Activated CD8-positive, alpha-beta memory T cell treated with anti-CD3 and anti-CD28 coated beads, Interleukin-2, amount 50 U/mL, for 4 hours (primary cell): ENCODE data around the gene BTG4.

Source experiments
- DNase-seq: peaks from one replicate; pipeline ENCODE4 v3.0.0-alpha.2; 2020

The BTG4 gene

DNA sequence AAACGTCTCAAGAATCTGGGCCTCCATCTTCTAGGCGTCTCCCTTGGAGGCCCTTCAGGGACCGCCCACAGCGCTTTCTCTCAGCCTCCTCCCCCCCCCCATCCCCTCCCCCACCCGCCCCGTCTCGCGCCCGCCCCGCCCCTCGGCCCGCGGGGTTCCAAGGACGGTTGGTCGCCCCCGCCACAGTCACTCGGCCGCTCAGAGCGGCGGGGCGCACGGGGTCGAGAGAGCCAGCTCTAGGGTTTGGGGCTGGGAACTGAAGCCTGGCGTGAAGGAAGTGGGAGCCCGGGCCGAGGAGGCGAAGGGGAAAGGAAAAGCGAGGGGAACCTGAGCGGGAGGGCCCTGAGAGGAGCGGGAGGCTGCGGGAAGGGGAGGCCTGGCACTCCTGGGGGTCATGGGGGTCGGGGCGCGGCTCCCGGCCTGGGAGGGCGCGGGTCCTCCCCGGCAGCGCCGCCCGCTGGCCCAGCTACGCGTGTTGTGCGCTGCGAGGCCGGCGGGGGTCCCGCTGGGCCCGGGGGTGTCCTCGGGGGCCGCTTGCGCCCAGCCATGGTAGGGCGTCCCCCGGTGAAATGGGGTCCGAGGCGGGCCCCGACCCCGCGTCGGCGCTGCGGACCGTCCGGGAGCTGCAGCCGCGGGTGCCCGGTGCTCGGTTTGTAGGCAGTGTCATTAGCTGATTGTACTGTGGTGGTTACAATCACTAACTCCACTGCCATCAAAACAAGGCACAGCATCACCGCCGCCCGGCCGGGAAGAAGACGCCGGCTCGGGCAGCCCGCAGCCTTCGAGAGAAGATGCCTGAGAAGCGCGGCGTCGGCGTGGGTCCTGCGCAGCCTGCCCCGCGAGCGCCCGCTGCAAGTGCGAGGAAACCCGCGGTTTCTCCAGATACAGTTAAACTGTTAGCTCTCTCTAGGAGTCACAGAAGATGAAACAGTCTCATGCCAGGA lies at the start of gene BTG4:
Gene BTG4, minus strand, starts transcription at position 91 of the 944 bp plus-strand sequence. CDS start 13,610 bp downstream, outside the sequence.
- peak; percentile 36 for DNase-seq

DNA sequence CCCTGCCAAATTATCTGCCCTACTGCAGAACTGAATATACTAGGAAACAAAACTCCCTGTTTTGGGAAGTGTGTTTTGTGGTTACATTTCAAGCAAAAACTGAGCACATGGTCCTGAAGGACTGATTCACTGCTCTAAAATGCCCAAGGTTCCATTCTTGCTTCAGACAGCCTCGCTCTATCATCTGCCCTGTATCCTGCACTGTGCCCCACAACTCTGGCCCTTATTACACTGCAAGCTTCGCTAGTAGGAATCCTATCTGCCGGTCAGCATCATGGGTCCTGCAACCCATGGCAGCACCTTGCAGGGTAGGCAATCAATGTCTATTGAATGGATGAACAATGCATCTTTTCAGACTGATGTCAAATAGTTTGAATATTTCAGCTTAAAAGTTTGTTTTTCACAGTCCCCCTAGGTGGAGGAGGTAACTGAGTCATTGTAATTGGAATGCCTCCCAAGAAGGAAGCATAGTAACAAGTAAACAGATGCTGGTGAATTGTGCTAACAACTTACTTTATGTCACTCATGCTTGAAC lies 49.7 kb upstream of the BTG4 start:
- no peak for DNase-seq

- no peak for DNase-seq
Measured at GRCh38 chr11:111561306-111561705, 49.1 kb upstream of the BTG4 start.

DNA sequence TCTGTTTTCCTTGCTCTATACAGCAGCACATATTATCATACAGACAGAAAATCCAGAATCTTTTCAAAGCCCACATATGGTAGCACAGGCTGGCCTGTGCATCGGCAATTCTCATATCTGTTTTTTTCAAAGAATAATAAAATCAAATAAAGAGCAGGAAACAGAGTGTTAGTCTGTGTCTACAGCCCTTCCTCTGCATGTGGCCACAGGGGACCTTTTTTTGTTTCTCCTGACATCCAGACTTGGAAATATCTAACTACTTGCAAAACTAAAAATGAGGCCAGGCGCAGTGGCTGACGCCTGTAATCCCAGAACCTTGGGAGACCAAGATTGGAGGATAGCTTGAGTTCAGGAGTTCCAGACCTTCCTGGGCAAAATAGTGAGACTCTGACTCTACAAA lies 48.6 kb upstream of the BTG4 start:
- no peak for DNase-seq

DNA sequence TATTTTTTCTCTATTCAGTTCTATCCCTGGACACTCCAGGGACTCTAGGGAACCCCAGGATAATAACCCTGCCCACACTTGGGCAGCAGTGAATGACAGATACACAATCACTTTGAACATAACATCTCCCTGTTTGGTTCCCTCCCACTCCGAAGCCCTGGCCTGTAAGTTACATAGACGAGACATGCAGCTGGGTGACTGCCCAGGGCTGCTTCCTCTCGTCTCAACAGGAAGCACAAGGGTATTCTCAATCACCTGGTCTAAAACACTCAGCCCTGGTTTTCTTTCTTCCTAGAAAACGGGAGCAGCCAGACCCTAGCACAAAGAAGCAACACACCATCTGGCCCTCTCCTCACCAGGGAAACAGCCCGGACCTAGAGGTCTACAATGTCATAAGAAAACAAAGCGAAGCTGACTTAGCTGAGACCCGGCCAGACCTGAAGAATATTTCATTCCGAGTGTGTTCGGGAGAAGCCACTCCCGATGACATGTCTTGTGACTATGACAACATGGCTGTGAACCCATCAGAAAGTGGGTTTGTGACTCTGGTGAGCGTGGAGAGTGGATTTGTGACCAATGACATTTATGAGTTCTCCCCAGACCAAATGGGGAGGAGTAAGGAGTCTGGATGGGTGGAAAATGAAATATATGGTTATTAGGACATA lies 47.7 kb upstream of the BTG4 start:
- no peak for DNase-seq

GRCh38 chr11:111557425-111558111 lies 45.4 kb upstream of the BTG4 start:
- DNase-seq: no peak

DNA sequence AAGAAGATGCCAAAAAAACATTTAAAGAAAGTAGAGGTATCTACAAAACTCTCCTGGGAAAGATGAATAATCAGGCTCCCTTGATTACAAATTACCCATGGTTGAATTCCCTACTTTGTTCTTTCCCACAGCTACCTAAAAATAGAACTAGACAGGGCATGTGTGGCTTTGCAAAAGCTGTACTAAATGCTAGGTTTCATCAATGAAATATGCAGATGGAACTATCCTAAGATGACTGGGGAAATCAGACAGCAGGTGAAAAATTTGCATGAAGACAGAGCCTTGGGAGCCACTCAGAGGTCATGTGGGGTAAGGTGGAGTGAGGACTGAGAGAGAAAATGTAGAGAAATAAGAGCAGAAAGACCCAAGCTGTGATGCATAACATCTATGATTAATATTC lies 43.1 kb upstream of the BTG4 start:
- DNase-seq: no peak

- DNase-seq: no peak
Measured at GRCh38 chr11:111554532-111554931, 42.3 kb upstream of the BTG4 start.

DNA sequence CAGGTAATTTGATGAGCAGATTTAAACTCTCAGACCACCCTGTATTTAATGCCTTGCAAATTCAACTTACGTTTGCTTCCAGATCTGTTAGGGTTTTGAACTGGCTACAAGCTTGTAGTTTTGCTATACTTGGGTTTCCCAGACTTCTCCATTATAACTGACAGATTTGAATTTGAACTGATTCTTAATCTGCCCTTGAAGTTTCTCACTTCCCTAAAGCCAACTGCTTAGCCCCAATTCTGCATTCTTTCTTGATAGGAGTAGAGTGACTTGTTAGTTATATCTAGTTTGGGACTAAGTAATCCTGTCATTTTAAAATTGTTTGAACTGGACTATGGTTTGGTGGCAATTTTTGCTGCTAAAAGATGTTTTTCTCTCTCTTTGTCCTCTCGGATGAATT lies 38.1 kb upstream of the BTG4 start:
- no peak for DNase-seq

DNA sequence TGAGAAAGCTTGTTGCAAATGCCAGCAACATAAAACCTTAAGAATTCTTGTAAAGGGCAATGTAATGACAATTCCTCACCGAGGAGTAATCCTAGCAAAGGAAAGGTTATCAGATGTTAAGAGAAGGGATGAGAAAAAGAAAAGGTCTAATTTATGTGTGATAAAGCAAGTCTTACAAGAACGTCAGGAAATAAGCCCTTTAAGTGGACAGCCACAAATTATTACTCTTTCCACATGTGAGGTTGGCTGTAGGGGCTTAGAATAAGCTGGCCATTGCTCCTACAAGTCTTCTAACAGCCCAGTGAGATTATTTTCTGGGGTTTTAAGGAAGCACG lies 37.6 kb upstream of the BTG4 start:
- no peak for DNase-seq

GRCh38 chr11:111549196-111549868 lies 37.1 kb upstream of the BTG4 start:
- no peak for DNase-seq

DNA sequence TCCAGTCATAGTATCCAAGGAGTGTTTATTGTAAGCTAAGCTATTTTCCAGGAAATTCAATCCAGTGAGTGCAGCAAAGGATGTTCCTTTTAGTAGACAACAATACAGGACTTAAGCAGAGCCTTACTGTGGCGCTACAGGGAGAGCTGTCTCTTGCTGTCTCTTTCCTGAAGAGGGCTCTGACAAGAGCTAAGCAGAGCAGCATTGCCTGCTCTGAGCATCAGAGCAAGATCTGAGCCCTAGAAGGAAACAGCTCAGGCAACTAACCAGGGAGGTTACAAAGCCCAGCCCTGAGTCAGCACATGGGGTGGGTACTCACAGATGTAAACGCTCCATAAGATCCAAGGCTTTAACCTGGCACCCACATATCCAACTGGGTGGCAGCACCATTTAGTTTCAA lies 36.3 kb upstream of the BTG4 start:
- no peak for DNase-seq

DNA sequence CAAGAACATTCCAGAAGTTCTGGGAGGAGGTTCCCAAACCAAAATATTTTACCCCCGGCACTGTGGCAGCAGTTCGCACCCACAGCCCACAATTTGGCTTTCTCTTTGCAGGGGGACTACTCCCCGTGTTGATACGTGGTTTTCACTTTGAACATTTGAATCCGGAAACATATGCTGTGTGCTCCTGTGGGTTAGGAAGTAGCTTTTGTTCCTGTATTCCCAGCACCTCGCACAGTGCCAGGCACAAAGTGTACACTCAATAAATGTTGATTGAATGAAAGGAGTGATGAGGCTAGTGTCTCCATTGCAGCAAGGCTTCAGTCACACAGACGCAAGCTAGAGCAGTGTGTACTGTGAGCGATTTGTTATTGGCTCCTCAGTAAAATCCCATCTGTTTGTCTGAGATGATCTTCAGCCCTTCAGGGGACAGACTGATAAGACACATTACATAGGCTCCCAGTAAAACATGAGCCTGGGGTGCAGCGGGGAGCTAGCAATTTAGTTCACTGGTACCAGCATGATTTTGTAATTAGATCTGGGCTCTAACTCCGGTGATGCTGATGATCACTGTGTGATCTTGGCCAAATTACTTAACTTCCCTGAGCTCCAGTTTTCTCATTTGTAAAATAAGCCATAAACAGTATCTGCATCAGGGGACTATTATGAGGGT lies 30.6 kb upstream of the BTG4 start:
- DNase-seq: no peak

GRCh38 chr11:111541254-111542061 lies 29.3 kb upstream of the BTG4 start:
- peak; percentile 22 for DNase-seq

- no peak for DNase-seq
Measured at GRCh38 chr11:111540937-111541253, 28.7 kb upstream of the BTG4 start.

GRCh38 chr11:111540114-111540936 lies 28.1 kb upstream of the BTG4 start, which contains the start of gene LAYN:
Gene LAYN, plus strand, starts transcription at chr11:111540720. Its CDS starts 124 bp downstream, at chr11:111540844.
- peak; percentile 68 for DNase-seq

DNA sequence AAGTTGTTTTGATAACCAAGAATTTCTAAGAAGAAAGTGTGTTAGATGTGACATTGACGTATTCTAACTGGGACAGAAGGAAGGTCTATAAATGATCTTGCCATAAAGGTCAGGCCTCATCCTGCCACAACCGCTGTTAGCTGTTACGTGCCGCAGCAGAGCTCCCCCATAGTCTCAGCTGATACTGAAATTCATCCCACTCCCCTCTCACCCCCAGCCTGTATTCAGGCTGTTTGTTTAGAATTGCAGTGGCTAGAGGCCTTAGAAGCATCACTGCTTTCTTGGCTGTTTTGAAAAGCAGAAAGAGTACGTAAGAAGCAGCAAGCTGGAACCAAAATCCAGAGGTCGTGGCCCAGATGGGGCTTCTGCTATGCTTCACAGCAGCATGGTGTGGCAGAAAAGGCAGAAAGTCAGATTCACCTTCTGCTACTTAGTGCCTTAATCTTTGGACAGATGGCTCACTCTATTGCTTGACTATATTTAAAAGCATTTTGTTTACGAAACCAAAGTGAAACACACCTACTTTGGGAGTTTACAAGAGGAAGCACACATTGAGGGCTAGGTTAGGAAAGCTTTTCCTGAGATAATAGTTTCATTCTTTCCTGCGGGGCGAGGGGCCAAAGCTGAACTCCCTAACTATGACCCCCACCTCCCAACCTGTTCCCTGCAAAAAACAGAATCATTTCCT lies 27.4 kb upstream of the BTG4 start:
- DNase-seq: peak; percentile 56

- no peak for DNase-seq
Measured at GRCh38 chr11:111538407-111539114, 26.4 kb upstream of the BTG4 start.

DNA sequence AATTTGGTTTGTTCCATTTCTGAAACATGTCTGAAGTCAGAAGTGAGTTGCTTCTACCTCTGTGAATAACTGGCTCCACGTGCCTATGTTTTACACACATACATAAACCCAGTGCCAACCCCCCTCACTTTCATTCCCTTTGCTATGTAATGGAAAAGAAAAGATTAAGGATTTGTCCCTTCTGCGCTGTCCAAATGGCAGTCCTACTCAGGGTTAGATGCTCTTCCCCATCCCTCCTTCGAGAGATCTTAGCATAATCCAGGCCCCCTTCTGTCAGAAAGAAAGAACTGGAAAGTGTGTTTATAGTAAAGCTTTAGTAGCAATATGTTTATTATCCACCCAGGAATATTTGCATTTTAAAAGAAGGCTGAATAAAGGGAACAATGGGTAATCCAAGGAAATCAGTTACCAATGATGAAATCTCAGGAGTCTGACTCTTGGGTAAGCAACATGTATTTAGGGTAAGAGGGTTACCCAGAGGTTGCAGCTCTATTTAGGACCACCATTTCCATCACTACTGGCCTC lies 25.2 kb upstream of the BTG4 start:
- DNase-seq: no peak
